ENCODE measurements around the gene OR2S2. TPM values are rescaled to one million over a fixed set of nuclear protein-coding genes. Genes with fewer than 3 reads are reported as not detected.
"Not testable (repeated sequence)": the region's sequence is repeated elsewhere in the genome, so short reads cannot be mapped to it uniquely, and the experiment has no call there.

OR2S2 gene
- total RNA-seq, 6 experiments from 2014 or later, result not detected

GRCh38 chr9:35998333-35998732, 40.4 kb upstream of the OR2S2 start:
- no peak for DNase-seq
- no peaks in the 10 kb centered on the region for H3K9me3 ChIP-seq
- no peak overlapping the region for H3K27ac ChIP-seq
- 88% methylated on average over 1 of the region's 1 CpG for WGBS (ENCODE audit: insufficient coverage, low coverage, low lambda C conversion rate, missing lambda C conversion rate)
- H3K36me3 ChIP-seq, result no peaks in the 10 kb centered on the region
- H3K4me3 ChIP-seq, result no peak overlapping the region
- ATAC-seq, result no peak
- H3K4me1 ChIP-seq, result no peaks in the 10 kb centered on the region
- intact Hi-C loops (cut with DNase I), result no loop called here
- peaks cover 0 to 3% of the 10 kb centered on the region in 2 donors for H3K27me3 ChIP-seq
- no peak for TF ChIP-seq CTCF (IDR thresholded peaks at IDR 0.05)
- no peak for TF ChIP-seq POLR2A (IDR thresholded peaks at IDR 0.05)

GRCh38 chr9:35997016-35997415, 39.1 kb upstream of the OR2S2 start:
- WGBS (ENCODE audit: insufficient coverage, low coverage, low lambda C conversion rate, missing lambda C conversion rate), result 89% methylated on average over 4 of the region's 4 CpGs
- intact Hi-C loops (cut with DNase I); H3K9me3 ChIP-seq; H3K4me1 ChIP-seq; H3K4me3 ChIP-seq; H3K36me3 ChIP-seq; ATAC-seq; H3K27ac ChIP-seq; DNase-seq; H3K27me3 ChIP-seq: not testable (repeated sequence)

- peaks cover 0 to 3% of the 10 kb centered on the region in 2 donors for H3K27me3 ChIP-seq
- TF ChIP-seq POLR2A (IDR thresholded peaks at IDR 0.05) (no peak), CTCF (IDR thresholded peaks at IDR 0.05) (no peak)
- 88% methylated on average over 1 of the region's 1 CpG for WGBS (ENCODE audit: insufficient coverage, low coverage, low lambda C conversion rate, missing lambda C conversion rate)
- no peaks in the 10 kb centered on the region for H3K4me1 ChIP-seq
- ATAC-seq (no peak), DNase-seq (no peak)
- intact Hi-C loops (cut with DNase I), result no loop called here
- no peaks in the 10 kb centered on the region for H3K36me3 ChIP-seq
- H3K27ac ChIP-seq, result no peak overlapping the region
- H3K4me3 ChIP-seq, result no peak overlapping the region
- H3K9me3 ChIP-seq, result no peaks in the 10 kb centered on the region
Observed at GRCh38 chr9:35996358-35996970, 38.5 kb upstream of the OR2S2 start.

GRCh38 chr9:35994959-35995358, 37.0 kb upstream of the OR2S2 start:
- H3K27ac ChIP-seq, result no peak overlapping the region
- H3K4me3 ChIP-seq, result no peak overlapping the region
- no peak for DNase-seq
- ATAC-seq, result no peak
- H3K4me1 ChIP-seq, result no peaks in the 10 kb centered on the region
- WGBS (ENCODE audit: insufficient coverage, low coverage, low lambda C conversion rate, missing lambda C conversion rate), result 45% methylated on average over 2 of the region's 2 CpGs
- peaks cover 0 to 3% of the 10 kb centered on the region in 2 donors for H3K27me3 ChIP-seq
- no peaks in the 10 kb centered on the region for H3K36me3 ChIP-seq
- H3K9me3 ChIP-seq, result no peaks in the 10 kb centered on the region
- TF ChIP-seq POLR2A (IDR thresholded peaks at IDR 0.05) (no peak), CTCF (IDR thresholded peaks at IDR 0.05) (no peak)
- intact Hi-C loops (cut with DNase I), result no loop called here

GRCh38 chr9:35993976-35994720, 36.2 kb upstream of the OR2S2 start:
- TF ChIP-seq POLR2A (IDR thresholded peaks at IDR 0.05) (no peak), CTCF (IDR thresholded peaks at IDR 0.05) (no peak)
- intact Hi-C loops (cut with DNase I), result no loop called here
- no peak overlapping the region for H3K27ac ChIP-seq
- no peak for ATAC-seq
- WGBS (ENCODE audit: insufficient coverage, low coverage, low lambda C conversion rate, missing lambda C conversion rate), result 31% methylated on average over 3 of the region's 5 CpGs
- DNase-seq, result no peak
- H3K9me3 ChIP-seq, result no peaks in the 10 kb centered on the region
- no peaks in the 10 kb centered on the region for H3K36me3 ChIP-seq
- peaks cover 0 to 3% of the 10 kb centered on the region in 2 donors for H3K27me3 ChIP-seq
- no peak overlapping the region for H3K4me3 ChIP-seq
- no peaks in the 10 kb centered on the region for H3K4me1 ChIP-seq

GRCh38 chr9:35993136-35993535, 35.2 kb upstream of the OR2S2 start:
- H3K4me1 ChIP-seq; H3K27ac ChIP-seq; H3K4me3 ChIP-seq; DNase-seq; H3K9me3 ChIP-seq; H3K36me3 ChIP-seq; ATAC-seq; H3K27me3 ChIP-seq; intact Hi-C loops (cut with DNase I): not testable (repeated sequence)
- 84% methylated on average over 3 of the region's 3 CpGs for WGBS (ENCODE audit: insufficient coverage, low coverage, low lambda C conversion rate, missing lambda C conversion rate)

Data from right lobe of liver (tissue), 6 donors.